Neural cell (in vitro differentiated cells): ENCODE results near the gene SERPINE1. TPM values are rescaled to one million over a fixed set of nuclear protein-coding genes. Genes with fewer than 3 reads are reported as not detected.

Experiments used
- H2AFZ ChIP-seq: fragments of 200-600, 300-800 bp; sonication (generic), shearing (Covaris generic); 2 replicates; pipeline ENCODE4 v1.6.0; 2014; ENCODE audit warnings: low read depth, mild to moderate bottlenecking, antibody characterized with exemption, low read length, moderate library complexity
- H3F3A ChIP-seq: fragments of 200-600 bp; shearing (Covaris generic); 2 replicates; pipeline ENCODE4 v1.6.1; 2016; ENCODE audit warnings: mild to moderate bottlenecking, moderate library complexity, mixed read lengths, antibody characterized with exemption, low read length; ENCODE audit not compliant: insufficient read depth, poor library complexity, severe bottlenecking
- H3K27ac ChIP-seq: fragments of 200-600, 300-800 bp; sonication (generic), shearing (Covaris generic); 2 replicates; pipeline ENCODE4 v1.5.1; 2014; ENCODE audit warnings: mild to moderate bottlenecking, low read length, moderate library complexity
- H3K27me3 ChIP-seq: fragments of 300-800, 200-600 bp; sonication (generic), shearing (Covaris generic); 2 replicates; pipeline ENCODE4 v1.6.0; 2014; ENCODE audit warnings: mild to moderate bottlenecking, low read depth, low read length, moderate library complexity; ENCODE audit not compliant: insufficient read depth
- H3K36me3 ChIP-seq: fragments of 300-800, 200-600 bp; sonication (generic), shearing (Covaris generic); 2 replicates; pipeline ENCODE4 v1.5.1; 2014; ENCODE audit warnings: mild to moderate bottlenecking, antibody characterized with exemption, low read length, moderate library complexity; ENCODE audit not compliant: insufficient read depth
- H3K4me2 ChIP-seq: fragments of 300-800, 200-600 bp; sonication (generic), shearing (Covaris generic); 2 replicates; pipeline ENCODE4 v1.6.0; 2014; ENCODE audit warnings: mild to moderate bottlenecking, low read length
- H3K4me3 ChIP-seq: fragments of 300-800, 200-600 bp; sonication (generic), shearing (Covaris generic); 2 replicates; pipeline ENCODE4 v1.5.1; 2014; ENCODE audit warnings: mild to moderate bottlenecking, low read length, moderate library complexity
- H3K79me2 ChIP-seq: fragments of 200-600 bp; shearing (Covaris generic); replicated peaks from 2 replicates; pipeline ENCODE4 v1.6.0; 2014; ENCODE audit warnings: mild to moderate bottlenecking, low read length, moderate library complexity; ENCODE audit not compliant: insufficient read depth
- H3K9ac ChIP-seq: fragments of 300-800, 200-600 bp; sonication (generic), shearing (Covaris generic); 2 replicates; pipeline ENCODE4 v1.6.1; 2016; ENCODE audit warnings: mild to moderate bottlenecking, low read length, mixed read lengths
- H3K9me2 ChIP-seq: fragments of 200-600 bp; shearing (Covaris generic); 2 replicates; pipeline ENCODE4 v1.6.1; 2016; ENCODE audit warnings: mild to moderate bottlenecking, low read length, mixed read lengths; ENCODE audit not compliant: insufficient read depth
- H3K9me3 ChIP-seq: fragments of 200-600, 300-800 bp; sonication (generic), shearing (Covaris generic); 2 replicates; pipeline ENCODE4 v1.6.1; 2016; ENCODE audit warnings: mild to moderate bottlenecking, mixed run types, low read length, moderate library complexity, mixed read lengths
- H4K20me1 ChIP-seq: fragments of 200-600 bp; shearing (Covaris generic); 2 replicates; pipeline ENCODE4 v1.6.1; 2016; ENCODE audit warnings: mild to moderate bottlenecking, mixed run types; ENCODE audit not compliant: insufficient read depth
- CTCF ChIP-seq: fragments of 450-650 bp; IDR thresholded peaks from 2 replicates; pipeline ENCODE4 v1.5.1; 2014; ENCODE audit warnings: antibody characterized with exemption, mild to moderate bottlenecking, moderate library complexity; ENCODE audit not compliant: poor library complexity, severe bottlenecking
- EP300 ChIP-seq: fragments of 450-650 bp; conservative IDR thresholded peaks from 2 replicates; pipeline ENCODE4 v1.6.1; 2014; ENCODE audit warnings: antibody characterized with exemption, mild to moderate bottlenecking, moderate library complexity; ENCODE audit not compliant: poor library complexity, severe bottlenecking
- EZH2 ChIP-seq: fragments of 200-600, 300-800 bp; shearing (Covaris generic), sonication (generic); IDR thresholded peaks from 2 replicates; pipeline ENCODE4 v1.6.1; 2014; ENCODE audit warnings: antibody characterized with exemption, low read length, borderline replicate concordance, mild to moderate bottlenecking; ENCODE audit not compliant: insufficient read depth, poor library complexity, severe bottlenecking
- MXI1 ChIP-seq: fragments of 450-650 bp; conservative IDR thresholded peaks from 2 replicates; pipeline ENCODE4 v1.6.1; 2014; ENCODE audit warnings: antibody characterized with exemption, mild to moderate bottlenecking; ENCODE audit not compliant: poor library complexity, severe bottlenecking
- POLR2AphosphoS5 ChIP-seq: IDR thresholded peaks from 2 replicates; pipeline ENCODE4 v1.6.1; 2012
- RAD21 ChIP-seq: fragments of 450-650 bp; conservative IDR thresholded peaks from 2 replicates; pipeline ENCODE4 v1.6.1; 2014; ENCODE audit warnings: antibody characterized with exemption, mild to moderate bottlenecking, moderate library complexity
- REST ChIP-seq: IDR thresholded peaks from 2 replicates; pipeline ENCODE4 v1.6.1; 2012; ENCODE audit warnings: borderline replicate concordance
- SMC3 ChIP-seq: fragments of 450-650 bp; conservative IDR thresholded peaks from 2 replicates; pipeline ENCODE4 v1.6.1; 2014; ENCODE audit warnings: antibody characterized with exemption, mild to moderate bottlenecking, moderate library complexity; ENCODE audit not compliant: poor library complexity
- TAF1 ChIP-seq: IDR thresholded peaks from 2 replicates; pipeline ENCODE4 v1.6.1; 2012; ENCODE audit warnings: low read depth
- polyA plus RNA-seq: library from polyadenylated mRNA; depleted of rRNA; stranded (reverse); fragments of >200 nt; gene quantifications from 2 replicates; pipeline ENCODE4 v1.2.3, GENCODE V29; 2014

The SERPINE1 gene
- polyA plus RNA-seq, 1 donor from 2014 or later = 0.12 TPM

GRCh38 chr7:101175664-101176063 is 48.8 kb downstream of the SERPINE1 start:
- Histone ChIP-seq H3K79me2 (no peaks in the 10 kb centered on the region), H3K27ac (no peak overlapping the region), H3K9ac (no peak overlapping the region), H3K36me3 (no peaks in the 10 kb centered on the region), H3K4me2 (no peak overlapping the region), H3K9me3 (no peaks in the 10 kb centered on the region), H3K4me3 (no peak overlapping the region), H3K9me2 (no peaks in the 10 kb centered on the region), H3F3A (no peaks in the 10 kb centered on the region), H3K27me3 (peaks cover 71% of the 10 kb centered on the region), H4K20me1 (no peaks in the 10 kb centered on the region), H2AFZ (no peak overlapping the region)
- no peak for TF ChIP-seq POLR2AphosphoS5
- no peak for TF ChIP-seq MXI1

- Histone ChIP-seq H4K20me1 (no peaks in the 10 kb centered on the region), H2AFZ (no peak overlapping the region), H3K4me3 (no peak overlapping the region), H3K4me2 (no peak overlapping the region), H3K9me2 (no peaks in the 10 kb centered on the region), H3K36me3 (no peaks in the 10 kb centered on the region), H3K27ac (no peak overlapping the region), H3K9ac (no peak overlapping the region), H3K27me3 (peaks cover 58% of the 10 kb centered on the region), H3K79me2 (no peaks in the 10 kb centered on the region), H3F3A (no peaks in the 10 kb centered on the region), H3K9me3 (no peaks in the 10 kb centered on the region)
- no peak for TF ChIP-seq EZH2
- no peak for TF ChIP-seq POLR2AphosphoS5
- no peak for TF ChIP-seq CTCF
- TF ChIP-seq SMC3 = no peak
- TF ChIP-seq MXI1 = no peak
- TF ChIP-seq RAD21 = no peak
- no peak for TF ChIP-seq EP300
- no peak for TF ChIP-seq TAF1
- TF ChIP-seq REST = no peak
These were observed 50.7 kb downstream of the SERPINE1 start for GRCh38 chr7:101177644-101178043.

GRCh38 chr7:101179117-101179516 is 52.2 kb downstream of the SERPINE1 start:
- Histone ChIP-seq H3F3A (no peaks in the 10 kb centered on the region), H3K9me2 (no peaks in the 10 kb centered on the region), H3K27ac (peak overlapping the region; percentile 76), H3K79me2 (no peaks in the 10 kb centered on the region), H3K9me3 (no peaks in the 10 kb centered on the region), H3K4me3 (peak overlapping the region; percentile 76), H3K9ac (peak overlapping the region; percentile 81), H3K27me3 (peaks cover 43% of the 10 kb centered on the region), H3K36me3 (no peaks in the 10 kb centered on the region), H2AFZ (peak overlapping the region; percentile 40), H4K20me1 (no peaks in the 10 kb centered on the region), H3K4me2 (peak overlapping the region; percentile 76)
- TF ChIP-seq EZH2 (no peak), TAF1 (peak; percentile 64), EP300 (no peak), SMC3 (no peak), CTCF (no peak), POLR2AphosphoS5 (peak; percentile 72), REST (peak; percentile 33), RAD21 (no peak), MXI1 (peak; percentile 27)
